MCF 10A (cell line): ENCODE data around the gene AMIGO2. TPM values are rescaled to one million over a fixed set of nuclear protein-coding genes. Genes with fewer than 3 reads are reported as not detected.

ENCODE experiments used
- BruUV-seq: library from RNA; stranded (reverse); fragments of 400-500 nt; replicated peaks from 2 replicates; lab custom pipeline; 2021; lab: Mats Ljungman, UMichigan
- CTCF ChIA-PET: fragments of 300-600 bp; sonication (Branson Sonifier 250); formaldehyde crosslinking; extraction: SDS; loops from one replicate; lab custom pipeline; 2021; ENCODE audit warnings: antibody characterized with exemption, inconsistent platforms; lab: Yijun Ruan, JAX
- POLR2A ChIA-PET: fragments of 300-600, 350-650 bp; sonication (Branson Sonifier 250); formaldehyde crosslinking; extraction: SDS; loops from one replicate; lab custom pipeline; 2020; ENCODE audit warnings: antibody characterized with exemption, inconsistent platforms; lab: Yijun Ruan, JAX
- DNase-seq: peaks from one replicate; pipeline ENCODE4 v3.0.0-alpha.2; 2018; ENCODE audit not compliant: unreplicated experiment
- H3K27ac Mint-ChIP-seq: one replicate; pipeline ENCODE4 v1.8.0; 2022; ENCODE audit warnings: mild to moderate bottlenecking, low read depth, mixed read lengths; ENCODE audit not compliant: unreplicated experiment
- H3K27me3 Mint-ChIP-seq: one replicate; pipeline ENCODE4 v1.8.0; 2022; ENCODE audit warnings: mixed read lengths; ENCODE audit not compliant: insufficient read depth, unreplicated experiment
- H3K36me3 Mint-ChIP-seq: one replicate; pipeline ENCODE4 v1.8.0; 2022; ENCODE audit warnings: mild to moderate bottlenecking, moderate library complexity, mixed read lengths; ENCODE audit not compliant: insufficient read depth, unreplicated experiment
- H3K4me1 Mint-ChIP-seq: one replicate; pipeline ENCODE4 v1.8.0; 2022; ENCODE audit warnings: mixed read lengths; ENCODE audit not compliant: insufficient read depth, unreplicated experiment
- H3K4me3 Mint-ChIP-seq: one replicate; pipeline ENCODE4 v1.8.0; 2022; ENCODE audit warnings: mild to moderate bottlenecking, moderate library complexity, mixed read lengths; ENCODE audit not compliant: unreplicated experiment
- H3K9me3 Mint-ChIP-seq: one replicate; pipeline ENCODE4 v1.8.0; 2022; ENCODE audit warnings: mixed read lengths; ENCODE audit not compliant: unreplicated experiment
- intact Hi-C: fragments of 100-400 bp; cut with micrococcal nuclease; formaldehyde crosslinking; loops from 2 replicates; pipeline ENCODE4 v1.14.1; 2022
- total RNA-seq: library from RNA; stranded (reverse); gene quantifications from 2 replicates; pipeline ENCODE4 v1.2.3, GENCODE V29; 2022
- TF ChIP-seq, protein P1 (sequence below): fragments of 200-600 bp; IDR thresholded peaks from one replicate; pipeline ENCODE4 v1.8.0; 2022; ENCODE audit warnings: antibody characterized with exemption, mild to moderate bottlenecking; ENCODE audit not compliant: unreplicated experiment

AMIGO2 gene
- total RNA-seq, 1 experiment from 2014 or later = 32.6 TPM

DNA sequence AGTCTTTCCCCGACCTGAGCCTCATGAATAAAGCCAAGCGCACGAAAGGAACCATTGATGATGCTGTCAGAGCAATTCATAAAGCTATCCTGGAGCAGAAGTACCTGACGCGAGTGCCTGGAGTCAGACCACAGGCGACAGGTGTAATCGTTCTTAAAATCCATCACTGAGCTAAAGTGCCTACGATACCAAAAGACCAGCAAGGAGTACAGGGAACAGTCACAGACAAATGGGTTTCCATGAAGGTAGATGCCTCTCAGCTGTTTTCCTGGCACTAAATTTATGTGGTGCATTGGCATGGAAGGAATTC lies 1.7 kb downstream of the AMIGO2 start:
- Mint-ChIP-seq H3K27me3 (no peaks in the 10 kb centered on the region), H3K4me3 (peak overlapping the region; percentile 92), H3K9me3 (no peaks in the 10 kb centered on the region), H3K36me3 (no peaks in the 10 kb centered on the region), H3K4me1 (peaks cover 53% of the 10 kb centered on the region), H3K27ac (peak overlapping the region; percentile 77)
- no TSS peak for BruUV-seq
- intact Hi-C loops = no loop called here
- POLR2A ChIA-PET = interaction anchor here (0.6 to 6.2 kb wide), 23 partner anchors 8 to 1088 kb away, joined by 3 to 41 read pairs (median 4); no protein-coding TSS in a partner anchor
- no peak for DNase-seq
- CTCF ChIA-PET = interaction anchor here (0.5 to 2.9 kb wide), 19 partner anchors 8 to 319 kb away, joined by 3 to 17 read pairs (median 4); no protein-coding TSS in a partner anchor
- TF ChIP-seq, protein P1, sequence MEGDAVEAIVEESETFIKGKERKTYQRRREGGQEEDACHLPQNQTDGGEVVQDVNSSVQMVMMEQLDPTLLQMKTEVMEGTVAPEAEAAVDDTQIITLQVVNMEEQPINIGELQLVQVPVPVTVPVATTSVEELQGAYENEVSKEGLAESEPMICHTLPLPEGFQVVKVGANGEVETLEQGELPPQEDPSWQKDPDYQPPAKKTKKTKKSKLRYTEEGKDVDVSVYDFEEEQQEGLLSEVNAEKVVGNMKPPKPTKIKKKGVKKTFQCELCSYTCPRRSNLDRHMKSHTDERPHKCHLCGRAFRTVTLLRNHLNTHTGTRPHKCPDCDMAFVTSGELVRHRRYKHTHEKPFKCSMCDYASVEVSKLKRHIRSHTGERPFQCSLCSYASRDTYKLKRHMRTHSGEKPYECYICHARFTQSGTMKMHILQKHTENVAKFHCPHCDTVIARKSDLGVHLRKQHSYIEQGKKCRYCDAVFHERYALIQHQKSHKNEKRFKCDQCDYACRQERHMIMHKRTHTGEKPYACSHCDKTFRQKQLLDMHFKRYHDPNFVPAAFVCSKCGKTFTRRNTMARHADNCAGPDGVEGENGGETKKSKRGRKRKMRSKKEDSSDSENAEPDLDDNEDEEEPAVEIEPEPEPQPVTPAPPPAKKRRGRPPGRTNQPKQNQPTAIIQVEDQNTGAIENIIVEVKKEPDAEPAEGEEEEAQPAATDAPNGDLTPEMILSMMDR = no peak

DNA sequence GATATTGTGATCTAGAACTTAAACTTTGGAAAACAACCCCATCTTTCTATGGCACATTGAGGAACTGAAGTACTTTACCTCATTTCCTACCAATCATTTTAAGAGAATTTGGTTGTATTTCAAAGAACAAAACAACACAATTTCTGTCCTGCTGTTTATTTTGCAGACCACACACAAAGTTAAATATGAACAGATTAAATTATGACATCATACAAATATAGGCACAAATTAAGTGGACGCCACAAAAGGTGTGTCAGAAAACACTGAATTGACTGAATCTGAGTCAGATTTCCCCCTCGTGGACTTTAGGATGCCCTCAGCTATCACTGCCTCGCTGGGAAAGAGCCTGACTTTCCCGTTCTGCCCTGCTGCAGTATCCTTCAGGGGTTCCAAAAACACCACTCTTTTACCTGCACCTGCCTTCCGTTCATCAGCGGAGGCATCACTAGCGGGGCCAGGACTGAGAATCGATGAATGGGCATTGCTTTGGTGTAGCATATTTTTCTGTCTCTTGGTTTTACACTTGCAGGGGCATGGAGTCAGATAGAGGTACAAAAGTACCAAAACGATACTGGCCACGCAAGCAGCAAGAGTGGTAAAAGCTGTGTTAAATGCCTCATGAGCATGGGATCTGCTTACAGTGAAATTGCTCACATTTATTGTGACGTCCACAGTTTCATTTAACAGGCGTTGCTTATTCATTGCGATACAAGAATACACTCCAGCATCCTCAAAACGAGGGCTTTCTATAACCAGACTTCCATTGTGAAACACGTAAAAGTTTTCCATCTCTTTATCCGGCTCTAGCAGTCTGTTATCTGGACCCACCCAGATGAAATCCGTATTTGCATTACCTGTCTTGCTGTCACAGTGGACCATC lies 2.3 kb downstream of the AMIGO2 start:
- Mint-ChIP-seq H3K4me3 (peak overlapping the region; percentile 92), H3K36me3 (no peaks in the 10 kb centered on the region), H3K4me1 (peaks cover 47% of the 10 kb centered on the region), H3K27me3 (no peaks in the 10 kb centered on the region), H3K27ac (peak overlapping the region; percentile 77), H3K9me3 (no peaks in the 10 kb centered on the region)
- intact Hi-C loops = no loop called here
- TF ChIP-seq, protein P1 = no peak
- CTCF ChIA-PET = interaction anchor here (0.5 to 2.9 kb wide), 9 partner anchors 12 to 320 kb away, joined by 3 to 17 read pairs (median 6); no protein-coding TSS in a partner anchor
- POLR2A ChIA-PET = interaction anchor here (0.6 to 6.2 kb wide), 20 partner anchors 8 to 1088 kb away, joined by 3 to 41 read pairs (median 4); no protein-coding TSS in a partner anchor
- BruUV-seq = no TSS peak
- DNase-seq = no peak

DNA sequence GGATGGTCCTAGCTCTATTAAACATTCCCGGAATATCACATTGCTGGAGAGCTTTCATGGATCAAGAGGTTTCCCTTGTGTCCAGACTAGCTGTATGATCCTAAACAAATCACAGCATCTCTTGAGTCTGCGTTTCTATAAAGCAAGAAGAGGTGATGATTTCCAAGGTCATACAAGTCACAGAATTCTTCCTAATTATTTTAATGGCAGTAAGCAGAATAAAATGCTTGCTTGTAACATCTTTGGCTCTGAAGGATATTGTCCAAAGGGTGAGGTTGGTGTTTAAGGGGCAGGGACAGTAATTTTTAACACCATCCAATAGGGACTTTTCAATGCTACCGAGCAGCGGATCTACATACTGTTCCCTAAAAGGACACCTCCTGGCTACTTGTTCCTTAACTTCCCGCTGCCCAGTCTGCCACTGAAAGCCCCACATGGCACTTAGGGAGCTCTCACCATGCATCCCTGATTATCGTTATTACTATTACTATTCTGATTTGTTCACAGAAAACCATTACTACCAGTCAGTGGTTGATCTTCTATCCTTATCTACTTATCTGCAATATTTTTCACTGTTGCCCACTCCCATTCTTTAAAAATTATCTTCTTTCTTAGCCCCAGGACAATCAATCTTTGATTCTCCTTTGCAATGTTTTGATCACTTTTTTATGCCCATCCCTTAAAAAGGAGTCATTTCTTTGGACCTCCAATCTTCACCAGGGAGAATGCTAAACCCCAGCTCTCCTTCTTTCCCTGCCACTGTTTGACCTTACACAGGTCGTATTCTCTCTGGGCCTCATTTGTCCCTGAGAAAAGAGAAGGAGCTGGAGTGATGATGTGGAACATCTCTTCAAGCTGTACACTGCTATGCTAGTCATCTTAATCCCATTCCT lies 4.3 kb downstream of the AMIGO2 start:
- ChIA-PET CTCF (interaction anchor here (0.5 to 7.1 kb wide), 5 partner anchors 42 to 507 kb away, joined by 3 to 51 read pairs (median 4); no protein-coding TSS in a partner anchor), POLR2A (interaction anchor here (0.5 to 0.6 kb wide), 2 partner anchors 18 to 1083 kb away, joined by 3 read pairs; no protein-coding TSS in a partner anchor)
- no peaks in the 10 kb centered on the region for H3K9me3 Mint-ChIP-seq
- no peaks in the 10 kb centered on the region for H3K27me3 Mint-ChIP-seq
- H3K4me3 Mint-ChIP-seq = no peak overlapping the region
- no TSS peak for BruUV-seq
- TF ChIP-seq, protein P1 = no peak
- H3K27ac Mint-ChIP-seq = peak overlapping the region; percentile 35
- intact Hi-C loops = no loop called here
- no peak for DNase-seq
- H3K4me1 Mint-ChIP-seq = peaks cover 28% of the 10 kb centered on the region
- no peaks in the 10 kb centered on the region for H3K36me3 Mint-ChIP-seq
